ENCODE results near the gene CBARP.

GRCh38 chr19:1235625-1236538 is 1.9 kb downstream of the CBARP start:
- TF ChIP-seq, protein P1, sequence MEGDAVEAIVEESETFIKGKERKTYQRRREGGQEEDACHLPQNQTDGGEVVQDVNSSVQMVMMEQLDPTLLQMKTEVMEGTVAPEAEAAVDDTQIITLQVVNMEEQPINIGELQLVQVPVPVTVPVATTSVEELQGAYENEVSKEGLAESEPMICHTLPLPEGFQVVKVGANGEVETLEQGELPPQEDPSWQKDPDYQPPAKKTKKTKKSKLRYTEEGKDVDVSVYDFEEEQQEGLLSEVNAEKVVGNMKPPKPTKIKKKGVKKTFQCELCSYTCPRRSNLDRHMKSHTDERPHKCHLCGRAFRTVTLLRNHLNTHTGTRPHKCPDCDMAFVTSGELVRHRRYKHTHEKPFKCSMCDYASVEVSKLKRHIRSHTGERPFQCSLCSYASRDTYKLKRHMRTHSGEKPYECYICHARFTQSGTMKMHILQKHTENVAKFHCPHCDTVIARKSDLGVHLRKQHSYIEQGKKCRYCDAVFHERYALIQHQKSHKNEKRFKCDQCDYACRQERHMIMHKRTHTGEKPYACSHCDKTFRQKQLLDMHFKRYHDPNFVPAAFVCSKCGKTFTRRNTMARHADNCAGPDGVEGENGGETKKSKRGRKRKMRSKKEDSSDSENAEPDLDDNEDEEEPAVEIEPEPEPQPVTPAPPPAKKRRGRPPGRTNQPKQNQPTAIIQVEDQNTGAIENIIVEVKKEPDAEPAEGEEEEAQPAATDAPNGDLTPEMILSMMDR (IDR thresholded peaks at IDR 0.05) = no peak
- no peak for TF ChIP-seq POLR2A (IDR thresholded peaks at IDR 0.05)
